HG02571 (cell line): ENCODE results near the gene PCSK6.
"Not testable (repeated sequence)": the region's sequence is repeated elsewhere in the genome, so short reads cannot be mapped to it uniquely, and the experiment has no call there.

Experiments used
- ATAC-seq: cut with Tn5 transposase; IDR thresholded peaks from one replicate; pipeline ENCODE4 v1.9.1; 2021; ENCODE audit warnings: mild to moderate bottlenecking, moderate library complexity; ENCODE audit not compliant: unreplicated experiment

The PCSK6 gene

DNA sequence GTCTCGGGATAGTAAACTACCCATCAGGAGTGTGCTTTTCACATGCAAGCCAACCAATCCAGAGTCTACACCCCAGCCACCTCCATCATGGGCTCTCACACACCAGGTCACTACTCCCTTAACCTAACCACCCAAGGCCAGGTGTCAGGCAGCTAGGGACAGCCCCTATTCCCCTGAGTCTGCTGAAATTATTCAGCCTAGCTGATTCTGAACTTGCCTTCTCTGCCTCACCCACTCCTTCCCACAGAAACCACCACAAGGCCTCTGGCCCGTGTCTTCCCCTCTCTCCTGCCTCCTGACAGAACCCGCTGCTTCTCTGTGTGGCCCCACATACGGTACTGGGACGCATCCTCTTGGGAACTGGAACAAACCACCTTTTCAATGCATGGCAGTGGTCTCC, 82.1 kb downstream of the PCSK6 start:
- peak; percentile 100 for ATAC-seq

- ATAC-seq, result no peak
These were observed 82.8 kb downstream of the PCSK6 start for GRCh38 chr15:101406526-101407195.

GRCh38 chr15:101406036-101406435, 83.5 kb downstream of the PCSK6 start:
- no peak for ATAC-seq

DNA sequence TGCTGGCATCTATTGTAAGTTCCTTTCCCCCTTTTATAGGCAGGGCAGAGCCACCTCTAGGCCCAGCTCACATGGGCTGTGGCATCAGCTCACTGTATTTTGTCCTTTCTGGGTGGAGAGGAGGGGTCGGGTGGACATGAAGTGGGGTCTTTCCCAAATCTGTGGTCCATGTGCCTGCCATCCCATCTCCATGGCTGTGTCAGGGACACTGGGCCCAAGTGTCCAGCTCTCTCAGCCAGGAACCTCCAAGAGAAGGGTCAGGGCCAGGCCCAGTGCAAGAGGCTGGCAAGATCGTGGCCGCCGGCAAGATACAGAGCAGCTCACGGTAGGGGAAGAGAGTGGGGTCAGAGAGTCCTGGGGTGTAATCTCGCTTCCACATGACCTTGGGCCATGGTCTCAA, 85.3 kb downstream of the PCSK6 start:
- no peak for ATAC-seq

- ATAC-seq, result not testable (repeated sequence)
These were observed 86.6 kb downstream of the PCSK6 start for GRCh38 chr15:101402883-101403282.

- ATAC-seq, result no peak
These were observed 88.2 kb downstream of the PCSK6 start for GRCh38 chr15:101401286-101401685.

DNA sequence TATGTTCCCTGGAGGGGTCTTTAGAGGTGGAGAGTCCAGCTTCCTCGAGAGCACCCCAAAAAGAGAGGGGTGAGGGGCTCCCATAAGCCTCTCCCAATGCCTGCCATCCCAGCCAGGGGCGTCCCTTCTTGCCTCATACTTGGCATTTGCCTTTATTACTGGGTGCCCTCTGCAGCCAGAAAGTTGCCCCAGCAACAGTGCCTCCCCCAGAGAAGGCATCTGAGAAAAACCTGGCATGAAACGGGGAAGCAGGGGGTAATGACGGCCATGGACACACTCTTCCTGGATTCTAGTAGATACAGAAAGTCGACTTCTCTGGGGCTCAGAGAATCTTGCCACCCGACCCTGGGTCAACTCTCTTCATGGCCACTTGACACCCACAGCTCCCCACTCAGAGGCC, 90.1 kb downstream of the PCSK6 start:
- no peak for ATAC-seq

GRCh38 chr15:101398247-101398646, 91.3 kb downstream of the PCSK6 start:
- ATAC-seq, result no peak

DNA sequence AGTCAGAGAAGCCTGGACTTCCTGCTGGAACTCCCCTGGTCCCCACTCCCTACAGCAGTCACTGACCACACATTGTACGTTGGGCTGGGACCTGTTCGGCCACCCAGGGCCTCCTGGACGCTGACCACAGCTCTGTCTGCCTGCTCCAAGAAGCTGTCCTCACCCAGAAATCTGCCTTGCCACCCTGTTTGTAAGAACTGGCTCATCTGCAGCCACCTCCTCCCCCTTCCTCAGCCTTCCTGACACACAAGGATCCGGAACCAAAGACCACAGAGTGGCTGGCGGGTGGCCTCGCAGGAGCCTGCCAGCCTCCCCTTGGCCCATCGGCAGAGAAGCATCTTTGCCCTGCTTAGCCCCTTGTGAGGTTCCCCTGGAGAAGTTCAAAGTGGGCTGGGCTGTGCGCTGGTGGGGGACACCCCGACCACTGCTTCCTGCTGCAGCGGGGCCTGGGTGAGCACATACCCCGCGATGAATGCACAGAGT, 91.9 kb downstream of the PCSK6 start:
- ATAC-seq, result no peak

- no peak for ATAC-seq
These were observed 92.8 kb downstream of the PCSK6 start for GRCh38 chr15:101396484-101397261.

GRCh38 chr15:101394654-101395053, 94.9 kb downstream of the PCSK6 start:
- ATAC-seq, result no peak

DNA sequence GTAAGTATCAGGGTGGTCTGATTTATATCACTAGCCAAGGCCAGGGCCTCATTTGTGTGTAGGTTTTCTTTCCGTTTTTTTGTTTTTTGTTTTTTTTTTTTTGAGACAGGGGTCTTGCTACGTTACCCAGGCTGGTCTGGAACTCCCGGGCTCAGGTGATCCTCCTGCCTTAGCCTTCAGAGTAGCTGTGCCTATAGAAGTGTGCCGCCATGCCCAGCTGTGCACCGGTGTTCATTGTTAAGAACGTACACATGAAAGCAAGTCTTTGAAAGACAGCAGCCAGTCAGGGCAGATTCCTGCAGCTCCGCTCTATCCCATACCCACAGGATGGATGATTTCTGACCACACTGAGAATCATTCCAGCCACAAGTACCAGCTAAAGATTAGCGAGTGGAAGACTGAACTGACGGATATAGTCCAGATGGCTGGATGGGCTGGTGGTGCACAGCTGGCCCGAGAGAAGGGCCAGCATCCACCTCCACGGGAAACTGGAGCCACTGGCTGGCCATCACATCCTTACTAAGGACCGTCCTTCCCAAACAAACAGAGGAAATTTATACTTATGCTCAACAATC, 95.4 kb downstream of the PCSK6 start:
- no peak for ATAC-seq

DNA sequence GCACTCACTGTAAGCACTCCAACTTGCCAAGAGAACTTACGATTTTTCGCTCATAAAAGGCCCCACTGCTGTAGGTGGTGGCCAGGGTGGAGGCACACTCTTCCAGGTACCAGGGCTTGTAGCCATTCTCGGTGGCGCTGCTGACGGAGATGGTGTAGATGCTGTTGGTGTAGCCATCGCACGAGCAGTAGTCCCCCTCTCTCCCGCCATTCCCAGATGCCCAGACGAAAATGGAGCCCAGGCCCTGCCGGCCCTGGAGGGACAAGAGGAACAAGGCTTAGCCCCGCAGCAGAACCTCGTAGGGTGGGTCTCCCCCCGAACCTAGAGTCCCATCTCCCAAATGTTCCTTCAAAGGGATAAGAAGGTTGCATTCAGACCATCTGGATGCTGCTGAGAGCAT, 96.3 kb downstream of the PCSK6 start:
- ATAC-seq, result no peak

DNA sequence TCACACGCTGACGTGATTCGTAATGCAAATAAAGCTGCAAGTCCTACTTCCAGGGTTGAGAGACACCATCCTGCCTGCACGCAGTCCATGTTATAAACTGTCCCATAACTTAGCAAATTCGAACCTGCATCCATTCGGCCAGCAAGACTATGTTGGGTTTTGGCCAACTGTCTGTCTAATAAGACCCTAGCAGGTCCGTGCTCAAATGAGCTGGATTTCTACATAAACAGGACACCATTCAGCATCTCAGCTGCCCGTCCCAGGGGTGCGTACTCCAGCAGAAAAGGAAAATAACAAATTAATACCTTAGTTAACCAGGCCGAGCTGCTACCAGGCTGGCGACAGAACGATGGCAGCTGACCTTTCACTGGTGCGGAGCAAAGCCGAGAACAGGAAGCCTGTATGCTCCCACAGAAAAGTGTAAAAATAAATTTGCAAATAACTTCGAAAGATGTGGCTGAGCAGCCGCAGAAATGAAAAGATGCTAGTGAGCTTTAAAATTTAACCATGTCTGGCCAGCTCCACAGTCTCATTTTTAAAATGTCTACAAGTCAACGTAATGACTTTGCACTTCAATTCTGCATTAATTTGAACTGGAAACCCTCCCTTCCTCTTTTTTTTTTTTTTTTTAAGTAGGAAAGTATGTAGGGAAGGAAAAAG, 97.4 kb downstream of the PCSK6 start:
- peak; percentile 66 for ATAC-seq

DNA sequence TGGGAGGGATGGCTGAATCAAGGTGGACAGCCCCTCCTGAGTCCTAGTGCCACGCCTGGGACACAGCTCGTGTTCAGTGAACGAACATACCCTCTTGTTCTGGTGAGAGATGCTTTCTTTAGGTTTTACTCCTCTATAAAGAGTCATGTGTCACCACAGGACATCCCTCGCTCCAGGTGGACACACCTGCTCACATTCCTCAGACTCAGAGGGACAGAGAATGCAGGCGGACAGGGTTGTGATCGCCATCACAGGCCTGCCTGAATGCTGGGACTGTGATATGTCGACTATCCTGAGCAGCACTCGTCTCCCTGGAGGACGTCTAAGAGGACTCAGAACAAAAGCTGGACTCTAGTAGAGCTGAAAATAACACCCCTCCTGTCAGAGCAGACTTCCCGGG, 98.1 kb downstream of the PCSK6 start:
- no peak for ATAC-seq

DNA sequence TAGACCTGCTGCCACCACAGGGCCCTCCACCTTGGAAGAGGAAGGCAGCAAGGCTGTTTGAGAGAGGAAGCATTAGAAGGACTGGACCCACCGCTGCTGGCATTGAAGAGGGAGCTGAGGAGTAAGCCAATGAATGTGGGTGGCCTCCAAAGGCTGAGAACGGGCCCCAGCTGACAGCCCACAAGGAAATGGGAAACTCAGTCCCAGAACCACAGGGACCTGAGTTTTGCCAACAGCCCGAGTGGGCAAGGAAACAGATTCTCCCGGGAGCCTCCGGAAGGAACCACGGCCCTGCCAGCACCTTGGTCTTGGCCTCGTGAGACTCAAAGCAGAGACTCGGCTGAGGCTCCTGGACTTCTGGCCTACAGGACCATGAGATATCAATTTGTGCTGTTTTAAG, 99.0 kb downstream of the PCSK6 start:
- no peak for ATAC-seq

DNA sequence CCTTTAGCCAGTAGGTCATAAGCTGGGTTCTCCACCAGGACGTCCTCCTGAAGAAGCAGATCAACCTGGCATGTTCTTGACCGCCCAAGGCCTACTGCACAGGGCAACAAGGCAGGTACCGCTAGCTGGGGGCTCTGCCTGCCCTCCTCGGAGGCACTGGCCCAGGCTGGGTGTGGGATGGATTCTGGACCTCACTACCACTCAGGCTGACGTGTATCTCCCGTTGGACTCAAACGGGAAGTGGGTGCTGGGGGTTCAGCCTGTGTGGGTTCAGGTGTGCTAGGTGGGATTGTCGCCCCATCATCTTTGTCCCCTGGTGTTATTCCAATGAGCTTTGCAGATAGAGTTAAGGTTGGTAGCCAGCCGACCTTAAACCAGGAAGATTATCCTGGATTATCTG, 99.4 kb downstream of the PCSK6 start:
- no peak for ATAC-seq

GRCh38 chr15:101389362-101389761, 100.1 kb downstream of the PCSK6 start:
- ATAC-seq, result no peak

DNA sequence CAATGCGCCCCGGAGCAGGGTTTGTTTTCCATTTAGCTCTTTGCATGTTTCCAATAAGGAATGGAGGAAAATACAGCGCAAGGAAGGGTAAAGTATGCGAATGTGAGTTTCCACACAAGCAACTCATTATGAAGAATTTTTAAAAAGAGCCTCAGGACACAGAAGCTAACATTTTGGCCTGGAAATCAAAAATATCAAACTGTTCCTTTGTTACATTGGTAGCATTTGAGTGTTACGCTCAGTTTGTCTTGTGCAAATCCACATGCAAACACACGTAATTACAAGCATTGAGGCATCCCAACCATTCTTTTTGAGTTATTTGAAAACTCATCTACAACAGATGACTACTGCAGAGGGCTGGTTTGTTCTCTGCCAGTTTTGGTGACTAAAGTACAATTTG, 101.5 kb downstream of the PCSK6 start:
- ATAC-seq, result no peak

DNA sequence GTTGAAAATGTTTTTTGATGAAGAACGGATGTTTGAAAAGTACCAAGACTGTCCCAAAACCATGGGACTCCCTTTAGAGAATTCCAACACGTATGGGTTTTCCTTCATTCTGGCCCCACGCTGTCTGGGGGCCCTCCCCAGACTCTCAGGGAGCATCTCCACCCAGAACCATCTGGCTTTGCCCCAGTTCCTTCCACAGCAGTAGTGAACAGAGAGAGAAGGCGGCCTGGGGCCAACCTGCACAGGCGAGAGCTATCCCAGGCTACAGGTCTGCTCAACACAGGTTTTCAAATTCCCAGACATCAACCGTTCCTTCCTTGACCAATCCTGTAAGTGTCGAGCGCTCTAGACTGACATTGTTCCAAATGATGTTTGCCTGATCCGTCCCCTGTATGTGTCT, 101.9 kb downstream of the PCSK6 start:
- no peak for ATAC-seq

GRCh38 chr15:101386967-101387366, 102.5 kb downstream of the PCSK6 start:
- ATAC-seq, result no peak

DNA sequence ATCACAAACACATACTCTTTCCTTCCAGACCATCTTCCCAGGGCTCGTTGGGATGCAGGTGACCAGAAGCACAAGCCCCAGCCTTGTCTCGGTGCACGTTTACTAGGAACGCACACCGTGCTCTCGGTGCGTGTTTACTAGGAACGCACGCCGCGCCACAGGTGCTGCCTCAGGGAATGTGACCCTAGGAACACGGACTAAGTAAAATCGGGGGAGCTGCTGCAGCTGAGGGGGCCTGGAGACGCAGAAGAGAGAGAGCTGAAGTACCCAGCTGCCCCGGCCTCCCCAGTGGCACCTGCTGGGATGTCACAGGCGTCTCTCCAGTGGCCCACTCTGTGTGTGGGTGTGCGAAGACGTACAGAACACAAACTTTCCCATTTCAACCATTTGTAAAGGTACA, 103.5 kb downstream of the PCSK6 start:
- no peak for ATAC-seq
